ENCODE results near the gene KCNA3.
"Not testable (repeated sequence)": the region's sequence is repeated elsewhere in the genome, so short reads cannot be mapped to it uniquely, and the experiment has no call there.

KCNA3 gene

DNA sequence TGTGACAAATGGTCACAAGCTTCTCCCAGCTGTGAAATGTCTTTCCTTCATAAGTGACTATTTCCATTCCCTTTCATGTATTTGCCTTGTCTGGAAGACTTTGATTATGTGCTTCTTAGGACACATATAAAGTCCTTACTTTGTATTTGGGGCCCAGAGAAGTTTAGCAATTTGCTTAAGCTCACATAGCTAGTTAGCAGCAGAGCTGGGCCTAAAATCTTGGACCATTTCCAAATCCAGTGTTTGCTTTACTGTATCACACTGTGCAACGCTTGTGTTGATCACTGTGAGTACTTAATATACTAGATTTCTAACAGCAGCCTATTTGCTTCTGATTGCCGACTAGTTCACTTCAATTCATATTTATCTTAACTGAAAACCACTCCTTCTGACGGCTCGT lies 2.2 kb upstream of the KCNA3 start:
- no peak for DNase-seq

DNA sequence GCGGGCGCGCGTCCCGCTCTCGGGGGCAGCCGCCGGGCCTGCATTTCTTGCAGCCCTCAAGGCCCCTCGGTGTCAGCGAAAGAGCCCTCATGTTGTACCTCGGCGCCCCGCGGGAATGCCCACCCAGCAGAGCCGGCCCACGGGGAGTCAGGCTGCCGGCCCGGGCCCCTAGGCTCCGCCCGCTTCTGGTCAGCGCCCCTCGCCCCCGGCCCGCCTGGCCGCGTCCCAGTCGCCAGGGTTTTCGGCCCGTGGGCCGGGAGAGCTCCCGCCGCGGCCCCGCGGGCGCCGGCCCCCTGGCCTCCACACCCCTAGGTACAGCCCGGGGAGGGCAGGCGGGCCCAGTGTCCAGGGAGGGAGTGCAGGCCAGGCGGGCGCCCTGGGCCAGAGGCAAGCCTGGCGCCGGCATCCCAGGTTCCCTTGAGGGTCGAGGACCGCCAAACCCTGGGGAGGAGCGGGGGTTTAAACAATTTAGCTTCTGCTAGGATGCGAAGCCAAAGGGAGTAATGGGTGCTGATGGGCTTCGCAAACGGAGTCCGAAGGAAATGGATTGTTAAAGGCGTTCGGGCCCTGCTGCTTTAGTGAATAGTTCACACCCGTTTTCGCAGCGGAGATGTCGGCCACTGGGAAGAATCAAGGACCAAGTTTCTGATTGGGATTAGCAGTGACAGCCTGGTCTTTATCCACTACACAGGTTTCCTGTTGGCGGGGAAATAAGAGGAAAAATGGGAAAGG lies 486 bp upstream of the KCNA3 start:
- DNase-seq: no peak

DNA sequence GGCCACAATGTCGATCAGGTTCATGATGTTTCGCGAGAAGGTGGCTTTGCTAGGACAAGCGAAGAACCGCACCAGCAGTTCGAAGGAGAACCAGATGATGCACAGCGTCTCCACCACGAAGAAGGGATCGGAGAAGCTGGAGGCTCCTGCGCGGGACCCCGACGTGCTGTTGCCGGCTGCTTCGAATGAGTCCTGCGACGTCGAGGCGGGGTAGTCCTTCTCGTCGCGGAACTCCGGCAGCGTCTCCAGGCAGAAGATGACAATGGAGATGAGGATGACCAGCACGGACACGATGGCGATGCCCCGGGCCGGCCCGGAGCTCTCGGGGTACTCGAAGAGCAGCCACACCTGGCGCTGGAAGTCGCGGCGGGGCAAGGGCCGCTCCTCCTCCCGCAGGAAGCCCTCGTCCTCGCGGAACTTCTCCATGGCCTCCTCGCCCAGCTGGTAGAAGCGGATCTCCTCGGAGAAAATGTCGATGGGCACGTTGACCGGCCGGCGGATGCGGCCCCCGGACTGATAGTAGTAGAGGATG lies 869 bp downstream of the KCNA3 start:
- peak; percentile 30 for DNase-seq

DNA sequence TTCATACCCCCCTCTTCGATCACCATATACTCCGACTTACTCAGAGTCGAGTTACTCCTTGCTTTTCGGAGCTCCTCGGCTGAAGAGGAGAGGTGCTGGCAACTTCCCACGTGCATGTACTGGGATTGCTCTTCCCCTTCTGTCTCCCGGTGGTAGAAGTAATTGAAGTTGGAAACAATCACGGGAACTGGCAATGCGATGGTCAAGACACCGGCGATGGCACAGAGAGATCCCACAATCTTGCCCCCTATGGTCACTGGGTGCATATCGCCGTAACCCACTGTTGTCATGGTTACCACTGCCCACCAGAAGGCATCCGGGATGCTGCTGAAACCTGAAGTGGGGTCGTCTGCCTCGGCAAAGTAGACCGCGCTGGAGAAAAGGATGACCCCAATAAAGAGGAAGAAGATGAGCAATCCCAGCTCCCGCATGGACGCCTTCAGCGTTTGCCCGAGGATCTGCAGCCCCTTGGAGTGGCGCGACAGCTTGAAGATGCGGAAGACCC lies 1.5 kb downstream of the KCNA3 start:
- DNase-seq: peak; percentile 43

DNA sequence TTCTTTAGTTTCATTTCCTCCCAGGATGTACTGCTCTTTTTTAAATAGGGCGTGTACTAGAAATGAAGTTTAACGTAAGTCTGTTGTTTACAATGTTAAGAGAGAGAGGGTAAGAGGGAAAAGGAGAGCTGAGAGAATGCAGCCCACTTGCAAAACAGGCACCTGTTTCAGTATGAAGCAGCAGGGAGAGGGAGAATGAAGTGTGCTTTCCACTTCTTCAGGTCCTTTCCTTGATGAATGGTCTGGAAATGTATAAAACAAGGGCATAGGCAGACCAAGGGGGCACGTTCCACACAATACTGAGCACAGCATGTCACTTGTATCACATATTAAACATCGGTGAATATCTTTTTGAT lies 2.0 kb downstream of the KCNA3 start:
- DNase-seq: peak; percentile 79

DNA sequence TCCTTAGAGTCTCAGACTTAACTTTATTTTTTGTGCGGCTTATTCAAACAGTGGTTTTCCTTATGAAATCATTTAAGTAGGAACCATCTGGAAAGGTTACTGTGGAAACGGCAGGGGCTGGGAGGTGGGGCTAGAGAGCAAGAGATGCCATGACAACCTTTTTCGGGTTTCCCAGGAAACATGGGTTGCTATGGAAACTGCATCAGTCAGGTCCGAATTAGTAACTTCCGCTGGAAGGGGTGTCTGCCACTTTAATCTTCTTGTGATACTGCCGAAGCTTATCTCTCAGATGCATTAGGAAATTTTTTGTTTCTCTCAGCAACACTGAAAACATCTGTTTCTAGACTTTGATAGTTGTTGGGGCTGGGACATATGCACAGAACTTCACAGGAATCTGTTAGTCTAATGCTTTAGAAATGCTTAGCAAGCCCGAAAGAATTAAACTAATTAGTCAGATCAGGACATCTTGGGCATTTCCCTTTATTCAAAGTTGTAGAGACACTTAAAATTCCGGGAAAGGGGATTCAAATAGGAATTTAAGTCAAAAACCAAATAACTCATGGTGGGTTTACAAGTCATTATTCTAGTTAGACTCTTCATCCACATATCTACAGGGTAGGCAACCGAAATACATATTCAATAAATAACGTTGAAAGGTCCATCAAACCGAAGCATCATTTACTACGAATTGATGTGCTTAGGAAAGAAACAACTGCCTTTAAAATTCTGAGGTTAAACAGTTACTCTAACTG lies 2.6 kb downstream of the KCNA3 start:
- DNase-seq: peak; percentile 95

DNA sequence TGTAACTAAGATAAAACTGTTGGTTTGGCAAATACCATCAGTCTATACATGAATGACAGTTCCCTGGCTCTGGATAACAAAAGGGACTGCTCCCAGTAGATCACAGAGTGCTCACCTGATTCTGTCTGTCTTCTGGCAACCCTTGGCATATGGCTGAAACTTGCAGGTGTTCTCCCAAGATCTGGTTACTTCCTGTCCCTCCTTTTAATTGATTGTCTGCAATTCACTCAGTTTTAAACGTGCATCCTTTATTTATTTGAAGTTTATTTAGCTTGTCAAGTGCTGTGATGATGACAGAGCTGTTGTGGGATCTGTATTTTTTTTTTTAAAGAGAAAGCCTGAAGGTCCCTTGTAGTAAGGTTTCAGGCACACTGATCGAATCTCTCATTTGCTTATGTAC lies 3.4 kb downstream of the KCNA3 start:
- DNase-seq: no peak

DNA sequence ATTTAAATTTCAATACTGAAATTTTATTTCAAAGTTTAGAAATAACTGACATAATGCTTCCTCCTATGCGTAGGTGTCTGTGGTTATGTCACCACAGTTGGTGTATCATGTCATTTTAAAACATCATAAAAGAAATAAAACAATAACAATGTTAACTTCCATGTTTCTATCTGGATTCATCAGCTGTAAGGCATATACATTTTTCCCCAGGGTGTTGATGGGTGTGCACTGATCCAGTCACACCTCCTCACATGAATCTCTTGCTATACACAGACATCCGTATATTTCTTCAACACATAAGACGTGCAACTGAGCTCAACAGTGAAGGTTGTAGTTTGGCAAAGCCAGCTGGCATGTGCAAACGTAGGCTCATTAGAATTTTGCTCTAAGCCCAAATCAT lies 6.2 kb downstream of the KCNA3 start:
- no peak for DNase-seq

DNA sequence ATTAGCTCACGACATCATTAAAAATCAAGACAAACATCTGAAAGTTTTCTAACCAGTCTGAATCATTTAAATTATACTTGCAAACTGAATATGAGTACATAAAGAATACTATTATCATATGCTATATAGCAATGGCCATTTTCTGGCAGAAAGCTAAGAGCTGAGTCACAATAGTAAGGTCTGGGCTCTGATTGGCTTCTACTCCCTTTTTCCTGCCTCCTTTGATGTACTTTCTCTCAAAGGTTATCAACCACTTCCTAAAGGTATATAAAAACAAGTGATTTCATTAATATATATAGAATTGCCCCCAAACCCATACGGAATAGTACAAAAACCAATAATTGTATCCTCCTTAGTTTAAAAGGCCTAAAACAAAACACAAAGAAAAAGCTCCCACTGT lies 7.0 kb downstream of the KCNA3 start:
- DNase-seq: no peak

DNA sequence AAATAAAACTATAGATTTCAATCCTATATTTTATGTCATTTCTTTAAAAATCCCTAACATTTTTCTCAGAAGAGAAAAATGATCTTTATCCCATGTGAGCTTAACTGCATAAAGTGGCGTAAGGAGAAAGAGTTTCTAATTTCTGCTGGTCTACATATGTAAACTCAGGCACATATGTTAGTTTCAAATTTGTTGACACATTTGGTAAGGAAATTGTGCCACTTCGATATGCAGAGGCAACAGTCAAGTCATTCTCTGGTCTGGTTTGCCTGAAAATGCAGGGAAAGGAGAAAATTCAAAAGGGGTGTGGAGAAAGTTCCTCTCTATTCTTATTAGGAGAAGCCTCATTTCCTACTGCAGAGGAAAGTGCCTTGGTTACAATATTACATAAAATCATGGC lies 11.5 kb downstream of the KCNA3 start:
- DNase-seq: no peak

DNA sequence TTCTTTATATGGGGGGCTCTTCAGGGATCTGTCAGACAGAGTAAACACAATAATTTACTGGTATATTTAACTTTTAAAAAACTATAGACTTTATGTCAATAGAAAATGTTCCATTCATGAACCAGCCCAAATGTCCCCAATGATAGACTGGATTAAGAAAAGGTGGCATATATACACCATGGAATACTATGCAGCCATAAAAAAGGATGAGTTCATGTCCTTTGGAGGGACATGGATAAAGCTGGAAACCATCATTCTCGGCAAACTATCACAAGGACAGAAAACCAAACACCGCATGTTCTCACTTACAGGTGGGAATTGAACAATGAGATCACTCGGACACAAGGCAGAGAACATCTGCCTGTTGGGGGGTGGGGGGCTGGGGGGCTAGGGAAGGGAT lies 15.2 kb downstream of the KCNA3 start:
- DNase-seq: not testable (repeated sequence)

DNA sequence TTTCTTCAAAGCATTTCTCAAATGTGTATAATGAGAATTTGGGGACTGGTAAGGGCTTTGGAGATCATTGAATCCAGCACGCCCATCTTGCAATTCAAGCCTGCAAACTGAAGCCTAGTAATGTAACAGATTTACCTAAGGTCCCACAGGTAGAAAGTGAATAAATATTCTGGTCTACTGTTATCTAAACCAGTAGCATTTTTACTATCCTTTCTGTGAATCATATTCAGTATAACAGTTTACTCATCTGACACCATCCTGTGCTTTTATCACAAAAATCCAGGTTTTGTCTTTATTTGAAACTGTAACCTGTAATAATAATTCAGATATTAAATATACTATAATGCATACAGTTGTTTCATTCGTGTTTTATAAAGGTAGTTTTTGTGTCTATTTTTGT lies 17.4 kb downstream of the KCNA3 start:
- no peak for DNase-seq

DNA sequence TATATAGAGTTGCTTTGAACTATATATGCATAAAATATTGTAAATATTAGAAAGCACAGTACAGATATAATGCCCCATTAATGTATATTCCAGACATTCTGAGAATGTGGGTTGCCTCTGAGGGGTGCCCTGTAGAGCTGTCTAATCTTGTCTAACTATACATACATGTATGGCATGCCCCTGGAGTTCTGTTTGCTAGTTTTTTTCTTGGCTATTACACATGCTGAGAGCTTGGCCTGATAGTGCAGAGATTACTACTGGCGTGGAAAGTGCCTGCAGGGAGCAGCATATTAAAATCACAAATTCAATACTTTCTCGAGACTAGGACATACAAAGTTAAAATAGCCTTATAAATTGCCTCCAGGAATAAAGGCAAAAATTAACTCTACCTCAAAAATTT lies 24.1 kb downstream of the KCNA3 start:
- no peak for DNase-seq

DNA sequence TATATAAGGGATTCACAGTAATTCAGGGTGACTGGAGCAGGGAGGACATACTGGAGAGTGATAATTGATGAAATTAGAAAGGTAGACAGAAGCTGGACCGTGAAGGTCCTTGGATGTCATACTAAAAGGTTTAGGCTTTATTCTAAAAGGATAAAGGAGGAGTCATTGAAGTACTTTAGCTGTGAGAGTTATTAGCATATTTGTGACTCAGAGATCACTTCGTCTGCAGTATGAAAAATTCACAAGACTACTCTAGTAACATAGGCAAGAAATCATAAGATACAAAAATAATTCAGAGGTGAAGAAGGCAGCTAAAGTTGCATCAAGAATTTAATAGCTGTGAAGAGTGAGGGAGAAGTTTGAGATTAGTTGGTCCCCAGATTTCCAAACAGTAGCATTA lies 26.3 kb downstream of the KCNA3 start:
- no peak for DNase-seq

DNA sequence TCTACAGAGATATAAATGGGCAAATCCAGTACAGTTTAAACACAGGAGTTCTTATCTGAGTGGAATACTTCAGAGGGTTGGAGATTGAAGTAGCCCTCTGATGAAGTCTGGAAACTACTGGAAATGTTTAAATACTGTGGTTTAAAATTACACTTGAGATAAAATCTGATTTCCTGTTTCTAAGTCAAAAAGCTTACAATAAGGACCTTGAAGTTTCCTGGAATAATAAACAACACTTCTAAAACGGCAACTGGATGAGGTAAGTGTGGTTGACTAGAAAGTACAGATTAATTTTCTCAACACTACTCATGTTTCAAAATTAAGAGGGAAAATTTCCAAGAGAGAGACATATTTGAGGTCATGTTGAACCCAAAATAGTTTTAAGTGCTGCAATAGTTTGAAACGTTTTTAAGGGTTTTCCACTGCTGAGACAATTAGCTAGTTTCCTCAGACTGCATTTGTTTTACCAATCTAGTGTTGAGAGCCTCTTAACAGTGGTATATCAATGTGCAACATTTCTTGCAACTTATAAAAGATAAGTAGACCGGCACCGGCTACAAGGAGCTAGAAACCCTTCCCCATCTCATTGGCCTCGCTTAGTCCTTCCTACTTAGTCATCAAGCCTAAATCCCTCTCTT lies 27.4 kb downstream of the KCNA3 start:
- DNase-seq: peak; percentile 86

DNA sequence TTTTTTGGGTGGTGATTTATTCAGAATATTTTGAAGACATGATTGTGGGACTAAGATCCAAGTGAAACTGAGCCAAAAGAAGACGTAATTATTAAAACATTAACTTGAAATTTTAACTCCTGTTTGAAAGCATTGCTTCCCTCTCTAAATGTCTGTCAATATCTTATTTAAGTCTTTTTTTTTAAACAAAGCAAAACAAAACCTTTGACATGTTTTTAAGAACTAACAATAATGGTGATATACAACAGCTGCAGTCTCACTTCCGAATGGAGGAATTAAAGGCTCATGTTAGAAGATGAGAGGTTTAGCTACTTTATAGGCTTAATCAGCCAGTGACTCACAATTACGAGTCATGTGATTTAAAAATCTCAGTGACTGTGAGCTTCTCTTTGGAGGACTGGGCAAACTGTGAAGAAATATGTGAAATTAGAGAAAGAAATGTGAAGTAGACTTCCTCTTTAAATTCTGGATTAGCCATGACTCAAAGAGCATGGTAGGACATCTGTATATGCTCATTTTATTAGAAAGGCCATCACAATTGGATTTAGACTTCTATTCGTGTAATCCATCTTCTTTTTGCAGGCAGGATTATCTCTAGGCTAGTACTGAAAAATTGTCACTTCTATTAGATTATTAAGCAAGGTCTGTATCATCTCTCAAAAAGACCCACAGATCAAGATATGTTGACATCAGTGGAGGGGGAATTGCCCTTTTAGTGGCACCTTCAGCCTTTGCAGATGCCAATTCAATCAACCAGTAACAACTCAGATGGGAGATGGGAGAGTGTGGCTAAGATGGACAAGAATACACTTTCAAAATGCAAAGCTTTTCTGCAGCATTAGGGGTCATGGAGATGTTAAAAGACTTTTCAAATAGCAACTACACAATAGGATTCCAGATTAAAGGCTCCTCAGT lies 28.7 kb downstream of the KCNA3 start:
- peak; percentile 65 for DNase-seq

DNA sequence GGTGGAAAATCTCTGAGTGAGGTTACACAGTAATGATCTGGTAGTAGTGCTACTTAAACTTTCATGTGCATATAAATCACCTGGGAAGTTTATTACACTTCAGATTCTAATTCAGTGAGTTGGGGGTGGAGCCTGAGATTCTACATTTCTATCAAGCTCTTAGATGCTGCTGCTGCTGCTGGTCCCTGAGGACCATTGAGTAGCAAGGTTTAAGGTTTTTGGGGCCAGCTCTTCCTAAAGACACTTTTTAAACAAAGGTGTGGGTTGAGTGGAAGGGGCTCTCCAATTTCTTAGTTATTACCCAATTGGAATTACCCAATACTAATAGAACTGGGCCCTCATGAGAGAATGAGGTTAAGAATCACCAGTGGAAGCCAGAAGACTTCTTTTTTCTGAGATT lies 29.5 kb downstream of the KCNA3 start:
- no peak for DNase-seq

DNA sequence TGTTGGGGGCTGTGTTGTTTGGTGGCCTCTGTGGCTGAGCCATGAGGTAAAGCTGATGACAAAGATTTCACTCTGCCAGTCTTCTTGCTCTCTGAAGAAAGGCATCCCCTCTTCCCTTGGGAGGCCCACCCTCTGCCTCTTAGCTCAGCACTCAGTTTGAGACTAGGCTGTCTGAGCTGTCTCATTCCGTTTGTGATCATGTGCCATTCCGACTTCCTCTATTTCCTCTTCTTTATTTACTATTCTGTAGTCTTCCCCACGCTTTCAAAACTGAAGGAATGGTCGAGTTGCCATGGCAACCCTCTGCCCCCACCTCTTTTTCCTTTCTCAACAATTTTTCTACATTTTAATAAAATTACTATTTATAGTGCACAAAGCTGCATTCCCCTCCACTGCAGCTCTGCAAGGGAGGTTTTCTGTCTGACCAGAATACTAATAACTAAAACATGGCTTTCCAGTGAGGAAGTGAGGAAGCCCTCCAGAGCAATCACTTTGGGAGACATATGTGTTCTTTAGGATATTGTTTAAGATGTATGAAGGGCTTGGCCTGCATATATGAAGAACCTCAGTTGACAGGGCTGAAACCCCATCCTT lies 30.8 kb downstream of the KCNA3 start:
- DNase-seq: no peak

DNA sequence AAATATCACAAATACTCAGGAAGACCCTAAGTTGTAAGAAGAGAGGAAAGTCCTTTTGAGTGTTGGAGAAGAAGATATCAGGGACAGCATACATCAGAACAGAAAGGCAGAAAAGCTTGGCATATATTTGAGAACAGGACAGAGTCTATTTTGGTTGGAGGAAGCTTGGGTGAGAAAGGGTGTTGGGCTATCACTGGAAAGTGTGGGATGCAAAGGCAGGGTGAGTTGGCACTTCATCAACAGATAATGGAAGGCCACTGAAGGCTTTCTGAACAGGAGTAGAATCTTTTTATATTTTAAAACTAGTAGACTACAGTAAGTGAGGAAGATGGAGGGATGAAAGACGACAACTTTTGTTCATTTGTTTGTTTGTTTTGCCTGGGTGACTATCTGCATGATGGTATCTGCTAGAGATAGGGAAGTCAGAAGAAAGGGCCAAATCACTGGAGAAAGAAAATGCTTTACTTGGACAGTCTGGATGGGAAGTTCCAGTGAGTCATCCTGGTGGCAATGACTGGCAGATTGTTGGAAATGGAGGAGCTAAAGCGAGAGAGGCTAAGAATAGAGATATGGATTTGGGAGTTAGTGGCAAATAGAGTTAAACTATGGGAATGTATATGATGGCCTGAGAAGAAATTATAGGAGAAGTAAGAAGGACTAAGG lies 34.9 kb downstream of the KCNA3 start:
- no peak for DNase-seq

DNA sequence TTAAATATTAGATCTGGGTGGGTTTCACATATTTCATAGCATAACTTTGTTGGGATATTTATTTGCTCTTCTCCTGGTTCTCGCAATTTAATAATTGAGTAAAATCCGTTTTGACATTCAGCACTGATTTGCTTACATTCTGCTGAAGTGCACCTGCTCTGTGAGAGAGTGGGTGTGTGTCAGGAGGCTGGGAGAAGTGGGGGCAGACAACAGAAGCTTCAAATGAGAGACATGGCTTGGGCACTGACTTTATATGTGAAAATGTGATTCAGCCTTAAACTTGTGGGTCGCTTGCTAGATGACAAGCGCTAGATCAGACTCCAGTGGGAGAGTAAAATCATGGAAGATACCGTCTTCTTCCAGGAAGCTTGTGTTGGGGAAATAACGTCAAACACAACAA lies 36.2 kb downstream of the KCNA3 start:
- no peak for DNase-seq

DNA sequence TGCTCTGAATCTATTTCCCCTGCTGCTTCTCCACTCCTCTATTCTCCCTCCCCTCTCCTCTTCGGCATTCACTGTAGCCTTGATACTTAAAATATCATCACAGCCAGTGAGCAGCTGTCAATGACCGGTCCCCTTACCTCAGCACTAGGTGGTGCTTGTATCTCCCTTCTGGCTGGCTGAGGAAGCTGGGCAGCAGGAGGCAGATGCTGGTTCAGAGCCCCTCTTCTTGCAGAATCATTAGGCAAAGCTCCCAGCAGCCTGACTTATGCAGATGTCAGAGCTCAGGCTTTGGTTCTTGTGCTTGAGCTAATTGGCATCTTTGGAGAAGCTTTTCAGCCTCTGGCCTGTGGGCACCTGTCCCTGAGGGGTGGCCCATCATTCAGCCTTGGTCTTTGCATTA lies 36.7 kb downstream of the KCNA3 start:
- no peak for DNase-seq

DNA sequence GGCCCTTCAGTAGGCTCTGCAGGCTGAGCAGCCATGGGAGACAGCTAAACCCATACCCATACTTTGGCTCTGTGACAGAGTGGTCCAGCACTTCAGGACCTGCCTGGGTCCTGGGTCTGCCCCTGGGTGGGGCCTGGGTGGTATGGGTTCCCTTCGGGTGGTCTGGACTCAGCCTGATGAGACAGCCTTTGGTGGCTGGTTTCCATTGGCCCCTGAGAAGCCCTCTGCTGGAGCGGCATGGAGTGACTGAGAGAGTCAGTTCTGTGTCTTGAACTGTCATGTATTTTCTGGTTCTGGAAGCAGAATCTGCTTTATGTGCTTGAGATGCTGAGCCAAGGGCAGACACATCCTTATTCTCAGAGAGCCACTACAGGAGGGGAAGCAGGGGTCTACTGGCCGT lies 37.3 kb downstream of the KCNA3 start:
- DNase-seq: no peak

Measured in activated CD4-positive, alpha-beta T cell treated with anti-CD3 and anti-CD28 coated beads, Interleukin-2, amount 50 U/mL, for 16 hours (primary cell).